Coronary artery (tissue), 2 donors: ENCODE measurements around the gene CHAD.

Experiments used
- DNase-seq: peaks from one replicate; pipeline ENCODE4 v3.0.0-alpha.2; 2017; ENCODE audit warnings: low spot score
- H3K27ac ChIP-seq, 2 donors: fragments of 200-600 bp; sonication (generic); one replicate each; pipeline ENCODE4 v1.5.1; 2016 to 2019
- H3K4me3 ChIP-seq: fragments of 200-600 bp; sonication (generic); 2 replicates; pipeline ENCODE4 v1.5.1; 2016; ENCODE audit warnings: mild to moderate bottlenecking, moderate library complexity
- TF ChIP-seq, protein P1 (sequence below): fragments of 200-600 bp; sonication (generic); IDR thresholded peaks from one replicate; pipeline ENCODE4 v1.5.1; 2019; ENCODE audit warnings: antibody characterized with exemption

Gene CHAD

DNA sequence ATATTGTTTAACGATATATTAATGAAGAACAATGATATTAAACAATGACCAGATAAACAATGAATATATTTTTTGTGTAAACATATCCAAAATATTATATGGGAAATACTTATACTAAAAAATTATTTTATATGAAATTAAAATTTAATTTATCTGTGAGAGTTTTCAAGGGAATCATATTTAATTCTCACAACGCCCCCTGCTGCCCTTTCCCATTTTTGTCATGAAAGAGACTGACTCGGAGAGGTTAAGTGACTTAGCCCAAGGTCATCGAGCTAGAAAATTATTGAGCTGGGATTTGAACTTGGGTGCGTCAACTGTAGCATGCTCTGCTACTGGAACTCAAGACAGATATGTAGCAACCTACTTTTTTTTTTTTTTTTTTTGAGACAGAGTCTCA lies 32.4 kb upstream of the CHAD start:
- TF ChIP-seq, protein P1, sequence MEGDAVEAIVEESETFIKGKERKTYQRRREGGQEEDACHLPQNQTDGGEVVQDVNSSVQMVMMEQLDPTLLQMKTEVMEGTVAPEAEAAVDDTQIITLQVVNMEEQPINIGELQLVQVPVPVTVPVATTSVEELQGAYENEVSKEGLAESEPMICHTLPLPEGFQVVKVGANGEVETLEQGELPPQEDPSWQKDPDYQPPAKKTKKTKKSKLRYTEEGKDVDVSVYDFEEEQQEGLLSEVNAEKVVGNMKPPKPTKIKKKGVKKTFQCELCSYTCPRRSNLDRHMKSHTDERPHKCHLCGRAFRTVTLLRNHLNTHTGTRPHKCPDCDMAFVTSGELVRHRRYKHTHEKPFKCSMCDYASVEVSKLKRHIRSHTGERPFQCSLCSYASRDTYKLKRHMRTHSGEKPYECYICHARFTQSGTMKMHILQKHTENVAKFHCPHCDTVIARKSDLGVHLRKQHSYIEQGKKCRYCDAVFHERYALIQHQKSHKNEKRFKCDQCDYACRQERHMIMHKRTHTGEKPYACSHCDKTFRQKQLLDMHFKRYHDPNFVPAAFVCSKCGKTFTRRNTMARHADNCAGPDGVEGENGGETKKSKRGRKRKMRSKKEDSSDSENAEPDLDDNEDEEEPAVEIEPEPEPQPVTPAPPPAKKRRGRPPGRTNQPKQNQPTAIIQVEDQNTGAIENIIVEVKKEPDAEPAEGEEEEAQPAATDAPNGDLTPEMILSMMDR: no peak
- H3K4me3 ChIP-seq: no peak overlapping the region
- no peak overlapping the region for H3K27ac ChIP-seq
- DNase-seq: no peak

DNA sequence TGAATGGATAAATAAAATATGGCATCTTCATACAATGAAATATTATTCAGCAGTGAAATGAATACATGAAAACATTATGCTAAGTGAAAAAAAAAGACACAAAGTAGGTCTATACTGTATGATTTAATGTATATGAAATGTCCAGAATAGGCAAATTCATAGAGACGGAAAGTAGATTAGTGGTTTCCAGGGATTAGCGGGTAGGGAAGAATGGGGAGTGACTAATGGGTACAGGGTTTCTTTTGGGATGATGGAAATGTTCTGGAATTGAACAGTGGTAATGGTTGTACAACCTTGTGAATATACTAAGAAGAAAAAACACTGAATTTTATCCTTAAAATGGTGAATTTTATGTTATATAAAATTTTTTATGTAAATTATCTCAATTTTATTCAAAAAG lies 31.0 kb upstream of the CHAD start:
- no peak overlapping the region for H3K27ac ChIP-seq
- no peak overlapping the region for H3K4me3 ChIP-seq
- no peak for DNase-seq
- TF ChIP-seq, protein P1: no peak

DNA sequence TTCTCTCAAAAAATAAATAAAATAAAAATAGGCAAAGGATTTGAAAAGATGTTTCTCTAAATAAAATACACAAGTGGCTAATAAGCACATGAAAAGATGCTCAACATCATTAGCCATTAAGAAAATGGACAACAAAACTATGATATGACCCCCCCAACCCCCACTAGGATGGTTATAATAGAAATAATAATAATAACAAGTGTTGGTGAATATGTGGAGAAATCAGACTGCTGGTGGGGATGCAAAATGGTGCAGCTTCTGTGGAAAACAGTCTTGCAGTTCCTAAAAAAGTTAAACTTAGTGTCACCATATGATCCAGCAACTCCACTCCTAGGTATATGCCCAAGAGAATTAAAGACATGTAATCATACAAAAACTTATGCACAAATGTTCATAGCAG lies 30.6 kb upstream of the CHAD start:
- TF ChIP-seq, protein P1: no peak
- no peak overlapping the region for H3K27ac ChIP-seq
- no peak for DNase-seq
- no peak overlapping the region for H3K4me3 ChIP-seq

DNA sequence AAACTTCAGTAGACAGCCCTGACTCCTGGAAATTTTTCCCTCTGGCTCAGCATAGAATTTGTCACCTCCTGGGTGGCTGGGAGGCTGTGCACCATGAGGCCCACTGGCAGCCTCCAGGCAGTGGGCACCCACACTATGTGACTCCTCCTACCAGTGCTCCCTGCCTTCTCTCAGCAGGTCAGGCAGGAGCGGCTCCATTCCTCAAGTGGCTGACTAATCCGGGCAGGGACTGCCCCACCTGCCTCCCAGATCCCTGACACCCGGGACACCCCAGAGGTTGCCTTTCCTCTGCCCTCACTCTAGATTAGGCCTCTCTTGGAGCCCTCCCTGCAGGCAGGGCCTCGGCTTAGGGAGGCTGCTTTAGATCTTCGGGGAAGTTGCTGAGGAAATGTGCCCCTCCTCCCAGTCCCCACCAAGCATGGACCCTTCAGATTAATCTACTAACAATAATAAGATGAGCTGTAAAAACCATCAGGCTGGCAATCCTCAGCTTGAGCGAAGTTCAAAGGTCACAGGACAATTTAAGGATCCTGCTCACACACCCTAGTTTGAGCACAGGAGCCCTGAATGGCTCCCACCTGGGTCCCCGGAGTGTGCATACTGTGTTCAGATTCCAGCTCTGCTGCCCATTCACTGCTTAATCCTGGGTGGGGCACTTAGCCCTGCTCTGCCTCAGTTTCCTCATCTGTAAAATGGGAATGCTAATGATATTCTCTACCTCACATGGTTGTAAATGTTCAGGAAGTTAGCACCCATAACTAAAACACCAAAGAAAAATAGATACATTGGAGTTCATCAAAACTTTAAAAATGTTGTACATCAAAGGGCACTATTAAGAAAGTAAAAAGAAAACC lies 29.6 kb upstream of the CHAD start:
- TF ChIP-seq, protein P1: no peak
- no peak overlapping the region for H3K4me3 ChIP-seq
- no peak for DNase-seq
- H3K27ac ChIP-seq: no peak overlapping the region

DNA sequence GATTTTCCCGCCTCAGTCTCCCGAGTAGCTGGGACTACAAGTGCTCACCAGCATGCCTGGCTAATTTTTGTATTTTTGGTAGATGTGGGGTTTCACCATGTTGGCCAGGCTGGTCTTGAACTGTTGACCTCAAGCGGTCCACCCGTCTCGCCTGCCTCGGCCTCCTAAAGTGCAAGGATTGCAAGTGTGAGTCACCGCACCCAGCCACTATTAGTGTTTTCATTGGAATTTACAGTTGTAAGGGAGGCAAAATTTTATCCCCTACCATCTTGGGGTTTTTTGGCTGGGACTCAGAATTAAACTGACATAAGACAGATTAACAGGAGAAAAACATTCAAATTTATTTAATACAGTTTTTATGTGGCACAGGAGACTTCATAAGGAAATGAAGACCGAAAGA lies 27.2 kb upstream of the CHAD start:
- DNase-seq: no peak
- TF ChIP-seq, protein P1: no peak
- H3K27ac ChIP-seq: no peak overlapping the region
- no peak overlapping the region for H3K4me3 ChIP-seq

DNA sequence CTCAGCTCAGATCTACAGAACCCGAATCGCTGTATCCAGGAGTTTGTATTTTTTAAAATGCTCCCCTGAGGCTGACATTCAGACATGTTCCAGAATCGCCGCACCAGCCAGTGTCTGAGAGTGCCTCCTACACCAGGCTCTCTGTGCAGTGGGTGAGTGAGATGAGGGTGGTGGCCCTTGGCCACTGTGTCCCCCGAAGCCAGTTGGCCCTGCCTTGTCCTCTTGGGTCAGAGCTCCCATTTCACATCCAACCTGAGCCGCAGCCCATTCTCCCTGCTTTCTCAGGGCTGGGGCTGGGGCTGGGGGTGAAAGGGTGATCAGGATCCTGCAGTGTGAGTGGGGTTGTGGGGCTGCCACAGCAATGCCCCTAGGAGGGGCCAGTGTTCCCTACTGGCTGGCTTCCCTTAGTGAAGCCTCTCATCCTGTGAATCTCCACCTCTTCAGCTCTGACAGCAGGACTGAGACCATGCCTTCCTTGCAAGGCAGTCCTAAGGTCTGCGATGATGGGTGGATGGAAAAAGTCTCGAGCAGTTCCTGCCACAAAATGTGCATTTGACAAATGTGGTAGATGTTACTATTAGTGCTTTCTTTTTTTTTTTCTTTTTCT lies 26.6 kb upstream of the CHAD start:
- no peak for DNase-seq
- TF ChIP-seq, protein P1: no peak
- Histone ChIP-seq H3K27ac (no peak overlapping the region), H3K4me3 (no peak overlapping the region)

DNA sequence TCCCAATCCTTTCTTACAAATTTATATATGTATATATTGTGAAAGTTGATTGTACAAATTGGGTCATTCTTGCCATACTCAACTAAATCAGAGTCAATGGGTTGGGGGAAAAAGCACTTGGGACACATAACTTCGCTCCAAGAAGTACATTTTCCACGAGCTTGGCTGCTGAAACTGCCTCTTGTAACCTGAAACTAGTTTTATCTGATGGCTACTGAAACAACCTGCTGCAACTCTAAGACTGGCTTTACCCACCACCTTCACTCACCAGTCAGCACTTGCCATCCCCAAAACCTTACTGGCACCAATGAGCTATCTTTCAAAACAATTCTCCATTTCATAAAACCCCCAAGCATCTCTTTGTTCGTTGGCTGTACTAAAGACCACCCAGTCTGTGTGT lies 25.1 kb upstream of the CHAD start:
- TF ChIP-seq, protein P1: no peak
- H3K4me3 ChIP-seq: no peak overlapping the region
- H3K27ac ChIP-seq: no peak overlapping the region
- DNase-seq: no peak
